CD14-positive monocyte (primary cell): ENCODE results near the gene HMX1. TPM values are rescaled to one million over a fixed set of nuclear protein-coding genes. Genes with fewer than 3 reads are reported as not detected.

ENCODE experiments used
- DNase-seq, 3 donors: peaks; one replicate each; pipeline ENCODE4 v3.0.0-alpha.2; 2011 to 2022
- H2AFZ ChIP-seq: 2 replicates; pipeline ENCODE4 v1.6.0; 2012; ENCODE audit warnings: mild to moderate bottlenecking, low read depth, low read length, inconsistent platforms; ENCODE audit not compliant: insufficient read depth, poor library complexity, severe bottlenecking
- H3K27ac ChIP-seq, 2 donors: 1 replicate in 1 of 2; 2 replicates in 1 of 2; pipeline ENCODE4 v1.5.1; 2012 to 2013; ENCODE audit warnings: low read length in 2 of 2, control low read depth in 1 of 2, inconsistent platforms in 1 of 2, low read depth in 1 of 2, mild to moderate bottlenecking in 1 of 2
- H3K27me3 ChIP-seq, 2 donors: one replicate each; pipeline versions ENCODE4 v1.6.0 to v1.6.1; 2011 to 2013; ENCODE audit warnings: low read length in 2 of 2; ENCODE audit not compliant: control insufficient read depth in 2 of 2, insufficient read depth in 2 of 2
- H3K36me3 ChIP-seq, 2 donors: replicated peaks in 1 of 2; 1 replicate in 1 of 2; 2 replicates in 1 of 2; pipeline versions ENCODE4 v1.5.1 to v1.6.1; 2012 to 2013; ENCODE audit warnings: low read length in 2 of 2, control low read depth in 1 of 2, inconsistent platforms in 1 of 2, mild to moderate bottlenecking in 1 of 2; ENCODE audit not compliant: insufficient read depth in 2 of 2, control insufficient read depth in 1 of 2
- H3K4me1 ChIP-seq, 2 donors: 1 replicate in 1 of 2; 2 replicates in 1 of 2; pipeline versions ENCODE4 v1.5.1 to v1.6.1; 2012 to 2013; ENCODE audit warnings: low read length in 2 of 2, control low read depth in 1 of 2, inconsistent platforms in 1 of 2, mild to moderate bottlenecking in 1 of 2, moderate library complexity in 1 of 2; ENCODE audit not compliant: insufficient read depth in 2 of 2, control insufficient read depth in 1 of 2
- H3K4me2 ChIP-seq: replicated peaks from 2 replicates; pipeline ENCODE3; 2012; ENCODE audit warnings: low read length, moderate library complexity, mild to moderate bottlenecking; ENCODE audit not compliant: poor library complexity, severe bottlenecking; ENCODE audit errors: extremely low read depth
- H3K4me3 ChIP-seq, 3 experiments: fragments of 200-600 bp in 1 of 3; sonication (generic) in 1 of 3; replicated peaks in 1 of 3; 1 replicate in 2 of 3; 2 replicates in 1 of 3; pipeline ENCODE4 v1.5.1; 2011 to 2013; ENCODE audit warnings: low read length in 3 of 3, mild to moderate bottlenecking in 3 of 3, control low read depth in 2 of 3, low read depth in 2 of 3, inconsistent platforms in 1 of 3, moderate library complexity in 1 of 3
- H3K79me2 ChIP-seq: 2 replicates; pipeline ENCODE4 v1.6.0; 2012; ENCODE audit warnings: mild to moderate bottlenecking, control low read depth, inconsistent platforms, low read length, moderate library complexity; ENCODE audit not compliant: insufficient read depth
- H3K9ac ChIP-seq: 2 replicates; pipeline ENCODE4 v1.6.0; 2017; ENCODE audit warnings: low read length, mild to moderate bottlenecking; ENCODE audit not compliant: insufficient read depth, poor library complexity, severe bottlenecking
- H3K9me3 ChIP-seq, 2 donors: replicated peaks in 1 of 2; 1 replicate in 1 of 2; 2 replicates in 1 of 2; pipeline versions ENCODE4 v1.5.1 to v1.6.1; 2012 to 2013; ENCODE audit warnings: low read length in 2 of 2, control low read depth in 1 of 2; ENCODE audit not compliant: control insufficient read depth in 1 of 2, insufficient read depth in 1 of 2
- H4K20me1 ChIP-seq: 2 replicates; pipeline ENCODE4 v1.6.0; 2012; ENCODE audit warnings: mild to moderate bottlenecking, low read length, control low read depth, moderate library complexity; ENCODE audit not compliant: insufficient read depth
- H3K27ac Mint-ChIP-seq, 7 donors: one replicate each; pipeline ENCODE4 v1.8.0; 2020; ENCODE audit warnings: mild to moderate bottlenecking in 7 of 7, mixed read lengths in 7 of 7, moderate library complexity in 6 of 7, inconsistent platforms in 2 of 7
- H3K27me3 Mint-ChIP-seq, 3 donors: one replicate each; pipeline ENCODE4 v1.8.0; 2021 to 2022; ENCODE audit warnings: low read depth in 3 of 3, mild to moderate bottlenecking in 3 of 3, mixed read lengths in 3 of 3, moderate library complexity in 3 of 3, inconsistent platforms in 1 of 3
- H3K36me3 Mint-ChIP-seq, 2 donors: one replicate each; pipeline ENCODE4 v1.8.0; 2020; ENCODE audit warnings: mixed read lengths in 2 of 2, inconsistent platforms in 1 of 2, mild to moderate bottlenecking in 1 of 2
- H3K4me1 Mint-ChIP-seq: one replicate; pipeline ENCODE4 v1.8.0; 2020; ENCODE audit warnings: mild to moderate bottlenecking, mixed read lengths
- H3K4me3 Mint-ChIP-seq, 2 donors: one replicate each; pipeline ENCODE4 v1.8.0; 2020; ENCODE audit warnings: mild to moderate bottlenecking in 2 of 2, mixed read lengths in 2 of 2, moderate library complexity in 1 of 2
- H3K9me3 Mint-ChIP-seq, 7 donors: one replicate each; pipeline ENCODE4 v1.8.0; 2020 to 2022; ENCODE audit warnings: mixed read lengths in 7 of 7, mild to moderate bottlenecking in 6 of 7, moderate library complexity in 6 of 7, inconsistent platforms in 2 of 7
- WGBS: methylation state at CpG from one replicate; pipeline ENCODE4 v1.1.5; 2013; ENCODE audit warnings: missing lambda C conversion rate; ENCODE audit not compliant: insufficient coverage; 5-methylcytosine and 5-hydroxymethylcytosine counted together
- intact Hi-C, 2 donors: fragments of 100-400 bp; cut with micrococcal nuclease; formaldehyde crosslinking; loops; one replicate each; pipeline versions ENCODE4 v1.15.0 to v1.15.1; 2023
- polyA plus RNA-seq, 3 donors: library from polyadenylated mRNA; depleted of rRNA in 1 of 3; unstranded in 2 of 3; stranded (reverse) in 1 of 3; fragments of 300-500 nt in 2 of 3; fragments of >200 nt in 1 of 3; fragmentation: Illumina TruSeq in 2 of 3; gene quantifications; 1 replicate in 2 of 3; 2 replicates in 1 of 3; pipeline ENCODE4 v1.2.3, GENCODE V29; 2012 to 2021
- TF ChIP-seq, protein P1 (sequence below): fragments of 200-600 bp; IDR thresholded peaks from one replicate; pipeline ENCODE4 v1.8.0; 2022; ENCODE audit warnings: antibody characterized with exemption, mild to moderate bottlenecking

The HMX1 gene
- polyA plus RNA-seq, 3 donors: not detected

- 75% methylated on average over 8 of the region's 8 CpGs for WGBS
- Mint-ChIP-seq H3K9me3 (peaks cover 3 to 8% (median 5%) of the 10 kb centered on the region in 7 donors), H3K27ac (no peak overlapping the region), H3K27me3 (peaks cover 3 to 10% (median 9%) of the 10 kb centered on the region in 3 donors), H3K4me1 (no peaks in the 10 kb centered on the region), H3K36me3 (no peaks in the 10 kb centered on the region), H3K4me3 (no peak overlapping the region)
- Histone ChIP-seq H3K9ac (no peak overlapping the region), H2AFZ (no peak overlapping the region), H3K27ac (no peak overlapping the region), H3K9me3 (peaks cover 1 to 5% of the 10 kb centered on the region in 2 donors), H3K36me3 (no peaks in the 10 kb centered on the region), H3K4me2 (no peak overlapping the region), H3K79me2 (no peaks in the 10 kb centered on the region), H3K27me3 (no peaks in the 10 kb centered on the region), H3K4me3 (no peak overlapping the region), H4K20me1 (no peaks in the 10 kb centered on the region), H3K4me1 (no peaks in the 10 kb centered on the region)
- TF ChIP-seq, protein P1, sequence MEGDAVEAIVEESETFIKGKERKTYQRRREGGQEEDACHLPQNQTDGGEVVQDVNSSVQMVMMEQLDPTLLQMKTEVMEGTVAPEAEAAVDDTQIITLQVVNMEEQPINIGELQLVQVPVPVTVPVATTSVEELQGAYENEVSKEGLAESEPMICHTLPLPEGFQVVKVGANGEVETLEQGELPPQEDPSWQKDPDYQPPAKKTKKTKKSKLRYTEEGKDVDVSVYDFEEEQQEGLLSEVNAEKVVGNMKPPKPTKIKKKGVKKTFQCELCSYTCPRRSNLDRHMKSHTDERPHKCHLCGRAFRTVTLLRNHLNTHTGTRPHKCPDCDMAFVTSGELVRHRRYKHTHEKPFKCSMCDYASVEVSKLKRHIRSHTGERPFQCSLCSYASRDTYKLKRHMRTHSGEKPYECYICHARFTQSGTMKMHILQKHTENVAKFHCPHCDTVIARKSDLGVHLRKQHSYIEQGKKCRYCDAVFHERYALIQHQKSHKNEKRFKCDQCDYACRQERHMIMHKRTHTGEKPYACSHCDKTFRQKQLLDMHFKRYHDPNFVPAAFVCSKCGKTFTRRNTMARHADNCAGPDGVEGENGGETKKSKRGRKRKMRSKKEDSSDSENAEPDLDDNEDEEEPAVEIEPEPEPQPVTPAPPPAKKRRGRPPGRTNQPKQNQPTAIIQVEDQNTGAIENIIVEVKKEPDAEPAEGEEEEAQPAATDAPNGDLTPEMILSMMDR: no peak
- intact Hi-C loops: no loop called here
- no peak for DNase-seq
Observed at GRCh38 chr4:8906668-8906970, 35.0 kb upstream of the HMX1 start.

DNA sequence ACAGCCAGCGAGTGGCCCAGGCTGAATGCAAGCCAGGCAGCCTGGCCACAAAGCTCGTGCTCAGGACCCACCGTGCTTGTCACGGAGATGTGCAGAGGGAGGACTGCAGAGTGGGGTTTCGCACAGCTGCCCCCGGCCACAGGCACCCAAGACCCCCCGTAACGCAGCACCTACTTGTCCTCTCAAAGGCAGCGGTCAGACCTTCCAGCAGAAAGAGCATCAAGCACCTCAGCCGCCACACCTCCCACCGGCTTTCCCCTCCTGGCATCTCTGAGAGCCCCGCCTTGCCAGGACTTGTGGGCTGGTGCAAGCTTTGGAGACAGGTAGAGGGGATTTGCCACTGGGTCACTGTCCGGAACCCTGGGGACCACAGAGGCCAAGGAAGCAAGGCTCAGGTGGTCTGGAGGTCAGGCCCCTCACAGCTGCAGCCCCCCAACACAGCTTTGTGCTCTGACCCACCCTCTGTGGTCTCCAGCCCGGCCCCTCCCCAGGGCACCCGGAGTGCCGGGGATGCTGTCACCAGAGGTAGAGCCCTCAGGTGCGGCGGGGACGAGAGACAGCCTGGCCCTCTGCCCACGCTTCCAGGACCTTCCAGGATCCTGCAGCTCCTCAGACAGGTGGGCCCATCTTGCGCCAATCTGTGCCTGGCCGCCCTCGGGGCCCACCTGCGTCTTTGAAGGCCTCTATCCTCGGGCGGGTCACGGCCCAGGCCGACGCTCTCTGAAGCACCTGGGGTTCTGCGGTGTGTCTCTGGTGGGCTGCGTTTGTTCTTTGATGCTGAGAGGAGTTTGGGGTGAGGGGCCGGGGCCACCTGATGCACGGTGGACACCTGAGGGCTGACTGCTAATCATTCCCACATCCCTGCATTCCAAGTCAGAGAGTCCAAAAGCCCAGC lies 34.4 kb upstream of the HMX1 start:
- no peaks in the 10 kb centered on the region for H3K36me3 Mint-ChIP-seq
- H3K27me3 ChIP-seq: no peaks in the 10 kb centered on the region
- H3K4me2 ChIP-seq: no peak overlapping the region
- intact Hi-C loops: no loop called here
- no peak overlapping the region for H3K4me3 Mint-ChIP-seq
- H3K27ac Mint-ChIP-seq: no peak overlapping the region
- no peak overlapping the region for H3K9ac ChIP-seq
- peaks cover 9 to 14% (median 11%) of the 10 kb centered on the region in 7 donors for H3K9me3 Mint-ChIP-seq
- peaks cover 7 to 11% of the 10 kb centered on the region in 2 donors for H3K9me3 ChIP-seq
- WGBS: 90% methylated on average over 26 of the region's 33 CpGs
- no peak overlapping the region for H2AFZ ChIP-seq
- H3K4me1 Mint-ChIP-seq: no peaks in the 10 kb centered on the region
- H4K20me1 ChIP-seq: no peaks in the 10 kb centered on the region
- no peaks in the 10 kb centered on the region for H3K4me1 ChIP-seq
- H3K4me3 ChIP-seq: no peak overlapping the region
- H3K79me2 ChIP-seq: no peaks in the 10 kb centered on the region
- no peaks in the 10 kb centered on the region for H3K36me3 ChIP-seq
- H3K27me3 Mint-ChIP-seq: peaks cover 3 to 9% (median 8%) of the 10 kb centered on the region in 3 donors
- no peak overlapping the region for H3K27ac ChIP-seq
- no peak for DNase-seq
- TF ChIP-seq, protein P1: no peak
